ENCODE data around the gene FER.
"Not testable (repeated sequence)": the region's sequence is repeated elsewhere in the genome, so short reads cannot be mapped to it uniquely, and the experiment has no call there.

Gene FER

DNA sequence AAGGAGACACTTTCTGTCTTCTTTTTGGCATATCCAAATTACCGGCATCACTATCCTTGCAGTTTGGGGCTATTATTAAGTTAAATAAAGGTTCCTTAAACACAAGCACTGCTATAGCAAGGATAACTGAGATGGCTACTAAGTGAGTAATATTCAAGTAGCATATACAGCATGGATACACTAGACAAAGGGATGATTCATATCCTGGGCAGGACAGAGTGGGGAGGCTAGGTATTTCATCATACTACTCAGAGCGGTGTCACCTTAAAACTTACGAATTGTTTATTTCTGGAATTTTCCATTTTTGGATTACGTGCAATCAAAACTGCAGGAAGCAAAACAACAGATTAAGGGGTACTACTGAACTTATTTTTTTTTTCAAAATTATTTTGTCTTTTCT is 54.1 kb downstream of the FER start:
- DNase-seq = no peak

- DNase-seq = no peak
These were observed 63.0 kb downstream of the FER start for GRCh38 chr5:108810717-108811116.

DNA sequence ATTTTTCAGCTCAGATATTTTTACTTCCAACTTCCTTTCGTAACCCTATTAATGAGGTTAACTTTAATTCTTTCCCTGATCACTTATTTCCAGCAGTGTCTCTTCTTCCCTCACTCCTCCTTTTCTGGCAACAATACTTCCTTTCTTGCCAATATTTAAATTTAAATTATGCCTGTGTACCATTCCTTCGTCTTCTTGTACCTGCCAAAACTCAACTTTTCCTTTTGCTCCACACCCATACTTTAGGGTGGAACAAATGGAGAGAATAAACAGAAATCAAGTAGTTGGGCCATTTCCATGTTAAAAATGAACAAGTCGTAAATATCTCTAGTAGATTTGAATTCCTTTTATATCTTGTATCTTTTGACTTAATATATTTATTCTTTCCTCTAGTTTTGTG is 66.0 kb downstream of the FER start:
- no peak for DNase-seq

DNA sequence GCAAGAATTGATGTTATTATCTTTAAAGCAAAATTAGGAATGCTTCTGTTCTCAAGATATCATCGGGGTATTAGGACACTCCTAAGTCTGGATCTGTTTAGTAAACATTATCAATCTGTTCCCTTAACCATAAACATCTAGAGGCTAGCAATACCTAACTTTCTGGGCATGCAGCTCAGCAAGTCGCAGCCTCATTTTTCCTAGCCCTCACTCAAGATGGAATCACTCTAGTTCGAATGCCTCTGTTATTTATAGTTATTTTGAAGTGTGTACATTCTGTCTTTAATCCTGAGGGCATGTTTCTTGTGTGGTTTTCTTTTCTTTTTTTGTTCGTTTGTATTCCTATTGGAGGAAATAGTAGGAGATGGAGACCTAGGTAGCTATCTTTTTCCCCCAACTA is 66.9 kb downstream of the FER start:
- no peak for DNase-seq

- no peak for DNase-seq
These were observed 71.0 kb downstream of the FER start for GRCh38 chr5:108818613-108819272.

- DNase-seq = no peak
These were observed 73.3 kb downstream of the FER start for GRCh38 chr5:108820983-108821382.

DNA sequence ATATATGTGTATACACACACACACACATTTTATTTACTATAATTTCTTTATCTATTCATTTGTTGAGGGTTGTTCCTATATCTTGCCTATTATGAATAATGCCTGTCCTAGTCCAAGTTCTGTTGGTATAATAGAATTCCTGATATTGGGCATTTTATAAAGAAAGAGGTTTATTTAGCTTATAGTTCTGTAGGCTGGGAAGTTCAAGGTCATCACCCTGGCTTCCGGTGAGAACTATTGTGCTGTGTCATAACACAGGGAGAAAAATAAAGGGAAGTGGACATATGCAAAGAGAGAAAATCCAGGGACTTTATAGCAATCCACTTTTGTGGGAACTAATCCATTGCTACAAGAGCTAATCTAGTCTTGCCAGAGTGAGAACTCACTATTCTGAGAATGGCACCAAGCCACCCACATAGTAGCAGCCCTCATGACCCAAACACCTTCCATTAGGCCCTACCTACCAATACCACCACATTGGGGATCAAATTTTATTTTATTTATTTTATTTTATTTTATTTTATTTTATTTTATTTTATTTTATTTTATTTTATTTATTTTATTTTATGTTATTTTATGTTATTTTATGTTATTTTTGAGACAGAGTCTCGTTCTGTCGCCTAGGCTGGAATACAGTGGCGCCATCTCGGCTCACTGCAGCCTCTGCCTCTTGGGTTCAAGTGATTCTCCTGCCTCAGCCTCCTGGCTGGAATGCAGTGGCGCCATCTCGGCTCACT is 74.7 kb downstream of the FER start:
- DNase-seq = no peak

DNA sequence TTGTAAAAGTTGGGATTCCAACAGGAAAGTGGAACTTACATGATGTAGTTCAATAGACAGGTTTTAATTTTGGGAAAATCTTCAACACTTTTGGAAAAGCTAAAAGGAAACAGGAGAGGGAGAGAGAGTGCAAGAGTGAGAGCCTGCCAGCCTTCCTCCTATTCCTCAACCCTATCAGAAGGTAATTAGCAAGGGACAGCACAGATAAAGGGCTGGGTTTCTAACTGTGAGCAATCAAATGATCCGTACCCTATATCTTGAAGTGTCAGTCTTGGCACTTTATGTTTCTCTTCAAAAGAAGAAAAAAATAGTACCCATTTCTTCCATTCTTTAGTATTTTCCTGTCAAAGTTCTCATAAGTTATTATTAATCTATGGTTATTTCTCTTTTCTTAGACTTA is 79.4 kb downstream of the FER start:
- no peak for DNase-seq

DNA sequence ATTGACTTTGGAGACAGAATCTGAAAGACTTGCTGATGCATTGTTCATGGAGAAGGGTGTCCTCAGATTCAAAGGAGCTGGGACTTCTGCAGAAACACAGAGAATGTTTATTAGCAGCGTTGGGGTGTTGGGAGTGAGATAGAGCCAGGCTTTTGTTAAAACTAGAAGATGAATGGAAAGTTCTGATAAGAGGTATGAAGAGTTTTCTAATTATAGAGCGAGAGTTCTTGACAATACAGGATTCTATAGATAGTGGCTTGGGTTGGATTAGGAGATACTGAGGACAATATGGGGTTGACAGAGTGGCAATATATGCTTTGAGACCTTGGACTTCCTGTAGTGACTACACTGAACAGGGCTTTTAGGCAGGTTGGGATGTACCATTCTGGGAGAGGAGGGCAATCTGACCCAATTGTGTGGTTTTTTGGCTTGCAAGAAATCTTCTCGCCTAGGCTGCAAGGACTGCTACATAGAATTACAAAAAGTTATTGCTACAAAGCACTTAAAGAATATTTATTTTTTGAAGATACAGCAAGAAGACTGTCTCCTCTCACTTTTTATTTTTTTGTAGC is 83.1 kb downstream of the FER start:
- no peak for DNase-seq

- no peak for DNase-seq
These were observed 88.8 kb downstream of the FER start for GRCh38 chr5:108836492-108836891.

- not testable (repeated sequence) for DNase-seq
These were observed 94.7 kb downstream of the FER start for GRCh38 chr5:108842260-108842941.

DNA sequence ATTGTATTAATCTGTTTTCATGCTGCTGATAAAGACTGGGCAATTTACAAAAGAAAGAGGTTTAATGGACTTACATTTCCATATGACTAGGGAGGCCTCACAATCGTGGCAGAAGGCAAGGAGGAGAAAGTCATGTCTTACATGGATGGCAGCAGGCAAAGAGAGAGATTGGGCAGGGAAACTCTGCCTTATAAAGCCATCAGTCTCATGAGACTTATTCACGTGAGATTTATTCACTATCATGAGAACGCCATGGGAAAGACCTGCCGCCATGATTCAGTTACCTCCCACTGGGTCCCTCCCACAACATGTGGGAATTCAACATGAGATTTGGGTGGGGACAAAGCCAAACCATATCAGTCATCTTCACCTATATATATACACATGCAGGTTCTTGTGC is 103.4 kb downstream of the FER start:
- DNase-seq = not testable (repeated sequence)

GRCh38 chr5:108857905-108858304 is 110.2 kb downstream of the FER start:
- no peak for DNase-seq

GRCh38 chr5:108858959-108859358 is 111.3 kb downstream of the FER start:
- DNase-seq = peak in 1 of 2 donors; percentile 1

GRCh38 chr5:108862211-108862610 is 114.5 kb downstream of the FER start:
- DNase-seq = no peak

DNA sequence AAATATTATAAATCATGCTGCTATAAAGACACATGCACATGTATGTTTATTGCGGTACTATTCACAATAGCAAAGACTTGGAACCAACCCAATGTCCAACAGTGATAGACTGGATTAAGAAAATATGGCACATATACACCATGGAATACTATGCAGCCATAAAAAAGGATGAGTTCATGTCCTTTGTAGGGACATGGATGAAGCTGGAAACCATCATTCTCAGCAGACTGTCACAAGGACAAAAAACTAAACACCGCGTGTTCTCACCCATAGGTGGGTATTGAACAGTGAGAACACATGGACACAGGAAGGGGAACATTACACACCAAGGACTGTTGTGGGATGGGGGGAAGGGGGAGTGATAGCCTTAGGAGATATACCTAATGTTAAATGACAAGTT is 118.4 kb downstream of the FER start:
- DNase-seq = not testable (repeated sequence)

GRCh38 chr5:108867656-108868055 is 120.0 kb downstream of the FER start:
- DNase-seq = no peak

DNA sequence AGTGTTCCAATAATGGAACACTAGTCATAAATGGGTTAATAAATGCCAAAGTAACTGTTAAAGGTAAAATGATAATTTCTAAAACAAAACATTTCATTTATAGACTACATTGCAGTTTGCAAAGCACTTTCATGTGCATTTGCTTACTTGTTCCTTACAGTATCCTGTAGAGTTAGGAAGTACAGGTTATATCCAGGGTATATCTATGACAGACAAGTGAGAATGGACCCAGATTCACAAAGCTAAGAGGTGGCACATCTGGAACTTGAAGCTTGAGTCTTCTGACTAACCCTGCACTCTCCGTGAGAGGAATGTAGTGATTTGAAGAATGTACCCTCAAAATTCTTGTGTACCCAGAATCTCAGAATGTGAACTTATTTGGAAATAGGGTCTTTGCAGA is 121.4 kb downstream of the FER start:
- DNase-seq = no peak

- DNase-seq = no peak
These were observed 128.8 kb downstream of the FER start for GRCh38 chr5:108876451-108876850.

DNA sequence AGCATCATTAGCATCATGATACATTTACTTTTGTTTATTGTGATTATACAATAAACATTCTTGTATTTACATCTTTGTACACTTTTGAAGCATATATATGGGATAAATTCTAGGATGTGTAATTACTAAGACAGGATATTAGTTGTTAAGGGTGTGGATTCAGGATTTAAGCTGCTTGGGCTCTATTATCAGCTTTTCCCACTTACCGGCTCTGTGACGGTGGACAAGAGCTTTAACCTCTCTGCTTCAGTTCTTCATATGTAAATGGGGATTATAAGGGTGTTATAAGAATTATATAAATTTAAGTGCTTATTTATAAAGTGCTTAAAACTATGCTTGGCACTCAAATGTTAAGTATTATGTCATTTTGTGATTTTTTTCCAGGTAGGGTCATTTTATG is 131.1 kb downstream of the FER start:
- no peak for DNase-seq

- no peak for DNase-seq
These were observed 133.4 kb downstream of the FER start for GRCh38 chr5:108881133-108881532.

DNA sequence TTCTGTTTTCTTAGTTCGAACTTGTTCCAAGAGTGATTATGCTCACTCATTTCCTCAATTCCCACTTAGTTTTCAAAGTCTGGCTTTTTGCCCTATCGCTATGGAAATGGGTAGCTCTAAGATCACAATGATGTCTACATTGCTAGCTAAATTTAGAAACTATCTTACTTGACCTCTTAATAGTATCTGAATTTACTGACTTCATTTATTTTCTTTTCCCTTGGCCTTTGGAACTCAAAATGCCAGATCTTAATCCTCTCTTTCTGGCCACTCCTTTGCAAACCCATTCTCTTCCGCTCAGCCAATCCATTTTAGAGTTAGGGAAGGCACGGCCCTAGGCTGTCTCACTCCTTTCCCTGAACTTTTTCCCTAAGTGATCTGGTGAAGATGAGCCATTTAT is 137.0 kb downstream of the FER start:
- DNase-seq = no peak

DNA sequence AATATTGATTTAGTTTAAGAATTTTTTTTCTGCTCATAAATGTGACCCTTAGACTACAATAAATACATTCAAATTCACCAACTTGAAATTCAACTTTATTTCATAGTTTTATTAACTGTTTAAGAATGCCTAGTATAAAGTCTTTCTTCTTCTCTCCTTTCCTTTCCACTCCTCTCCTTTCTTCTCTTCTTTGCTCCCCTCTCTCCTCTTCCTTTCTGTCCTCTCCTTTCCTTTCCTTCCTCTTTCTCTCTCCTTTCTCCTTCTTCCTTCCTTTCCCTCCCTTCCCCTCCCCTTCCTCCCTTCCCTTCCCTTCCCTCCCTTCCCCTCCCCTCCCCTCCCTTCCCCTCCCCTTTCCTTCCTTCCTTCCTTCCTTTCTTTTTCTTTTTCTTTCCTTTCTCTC is 150.6 kb downstream of the FER start:
- no peak for DNase-seq

DNA sequence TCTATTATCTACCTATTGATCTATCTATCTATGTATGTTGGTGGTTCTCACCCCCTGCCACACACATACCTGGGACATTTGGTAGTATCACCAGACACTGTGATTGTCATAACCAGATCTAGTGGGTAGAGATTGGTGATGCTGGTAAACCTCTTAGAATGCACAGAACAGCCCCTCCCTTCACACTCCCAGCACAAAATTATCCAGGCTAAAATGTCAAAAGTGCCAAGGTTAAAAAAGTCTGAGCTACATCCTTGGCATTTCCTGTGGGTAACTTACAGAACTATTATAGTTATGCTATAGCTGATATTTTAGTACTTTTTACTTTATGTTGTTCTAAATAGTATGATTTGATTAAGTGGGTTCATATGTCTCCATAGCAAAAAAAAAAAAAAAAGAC is 151.0 kb downstream of the FER start:
- no peak for DNase-seq

Data from CD4-positive, alpha-beta T cell treated with Interferon alpha-2 for 1 hour (primary cell).